MM.1S (cell line): ENCODE measurements around the gene GPHN.

Source experiments
- EZH2 ChIP-seq: fragments of 300-600 bp; sonication (generic); optimal IDR thresholded peaks from 2 replicates; pipeline ENCODE3; 2017; ENCODE audit warnings: low read depth, mild to moderate bottlenecking, antibody characterized with exemption, low read length, mixed read lengths
- TF ChIP-seq, protein P1 (sequence below): fragments of 300-600 bp; sonication (generic); IDR thresholded peaks from 2 replicates; pipeline ENCODE4 v1.5.1; 2016; ENCODE audit warnings: antibody characterized with exemption, low read length, mixed read lengths

DNA sequence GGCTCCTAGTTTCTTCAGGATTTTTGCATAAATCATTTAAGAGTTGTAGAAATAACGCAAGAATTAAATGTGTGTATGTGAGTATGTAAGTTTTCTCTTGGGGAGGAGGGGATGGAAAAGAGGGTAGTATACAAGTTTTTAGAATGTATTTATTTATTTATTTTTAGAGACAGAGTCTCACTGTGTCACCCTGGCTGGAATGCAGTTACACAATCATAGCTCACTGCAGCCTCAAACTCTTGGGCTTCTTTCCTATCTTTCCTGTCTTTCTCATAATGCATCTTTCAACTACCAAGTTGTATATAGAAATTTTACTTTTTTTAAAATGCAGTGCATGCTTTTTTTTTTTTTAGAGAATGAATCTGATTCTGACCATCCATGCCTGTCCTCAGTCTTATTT is 412.2 kb downstream of the GPHN start:
- TF ChIP-seq, protein P1, sequence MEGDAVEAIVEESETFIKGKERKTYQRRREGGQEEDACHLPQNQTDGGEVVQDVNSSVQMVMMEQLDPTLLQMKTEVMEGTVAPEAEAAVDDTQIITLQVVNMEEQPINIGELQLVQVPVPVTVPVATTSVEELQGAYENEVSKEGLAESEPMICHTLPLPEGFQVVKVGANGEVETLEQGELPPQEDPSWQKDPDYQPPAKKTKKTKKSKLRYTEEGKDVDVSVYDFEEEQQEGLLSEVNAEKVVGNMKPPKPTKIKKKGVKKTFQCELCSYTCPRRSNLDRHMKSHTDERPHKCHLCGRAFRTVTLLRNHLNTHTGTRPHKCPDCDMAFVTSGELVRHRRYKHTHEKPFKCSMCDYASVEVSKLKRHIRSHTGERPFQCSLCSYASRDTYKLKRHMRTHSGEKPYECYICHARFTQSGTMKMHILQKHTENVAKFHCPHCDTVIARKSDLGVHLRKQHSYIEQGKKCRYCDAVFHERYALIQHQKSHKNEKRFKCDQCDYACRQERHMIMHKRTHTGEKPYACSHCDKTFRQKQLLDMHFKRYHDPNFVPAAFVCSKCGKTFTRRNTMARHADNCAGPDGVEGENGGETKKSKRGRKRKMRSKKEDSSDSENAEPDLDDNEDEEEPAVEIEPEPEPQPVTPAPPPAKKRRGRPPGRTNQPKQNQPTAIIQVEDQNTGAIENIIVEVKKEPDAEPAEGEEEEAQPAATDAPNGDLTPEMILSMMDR = no peak
- TF ChIP-seq EZH2 = no peak
